ENCODE measurements around the gene TMPRSS6. TPM values are rescaled to one million over a fixed set of nuclear protein-coding genes. Genes with fewer than 3 reads are reported as not detected.

Gene TMPRSS6
- total and polyA plus RNA-seq, 2 of the 8 experiments (the other 6 are each of a cell fraction or from before 2014, with no cell fraction given): 0.02 TPM; not detected in 1

DNA sequence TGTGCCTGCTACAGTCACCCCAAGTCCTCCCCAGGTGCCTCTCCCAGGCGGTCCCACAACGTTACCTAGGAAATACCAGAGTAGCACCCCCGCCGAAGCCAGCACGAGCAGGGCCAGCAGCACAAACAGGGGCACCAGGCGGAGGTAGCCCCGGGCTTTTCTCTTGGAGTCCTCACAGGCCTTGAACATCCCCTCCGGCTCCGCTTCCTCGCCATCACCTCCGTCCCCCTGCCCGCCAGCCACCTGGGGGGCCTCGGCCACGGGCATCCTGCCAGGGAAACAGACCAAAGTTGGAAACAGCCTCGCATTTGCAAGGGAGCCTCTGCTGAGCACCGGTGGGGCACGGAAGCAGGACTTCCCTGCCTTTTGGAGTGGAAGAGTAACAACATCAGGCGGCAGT lies 6.4 kb downstream of the TMPRSS6 start (continued):
- TF ChIP-seq CHD7 (IDR thresholded peaks at IDR 0.05; ENCODE audit: insufficient replicate concordance, low read length): no peak
- TF ChIP-seq CEBPB (IDR thresholded peaks at IDR 0.05; ENCODE audit: low read depth, low read length): no peak
- no peak for TF ChIP-seq EGR1 (IDR thresholded peaks at IDR 0.05; ENCODE audit: borderline replicate concordance, low read depth, low read length)
- TF ChIP-seq, protein P1, sequence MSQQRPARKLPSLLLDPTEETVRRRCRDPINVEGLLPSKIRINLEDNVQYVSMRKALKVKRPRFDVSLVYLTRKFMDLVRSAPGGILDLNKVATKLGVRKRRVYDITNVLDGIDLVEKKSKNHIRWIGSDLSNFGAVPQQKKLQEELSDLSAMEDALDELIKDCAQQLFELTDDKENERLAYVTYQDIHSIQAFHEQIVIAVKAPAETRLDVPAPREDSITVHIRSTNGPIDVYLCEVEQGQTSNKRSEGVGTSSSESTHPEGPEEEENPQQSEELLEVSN (IDR thresholded peaks at IDR 0.05): no peak
- TF ChIP-seq KDM5A (IDR thresholded peaks at IDR 0.05; ENCODE audit: low read length): no peak
- TF ChIP-seq SIN3A (conservative IDR thresholded peaks at IDR 0.05 in 1 of 2, IDR thresholded peaks at IDR 0.05 in 1 of 2; ENCODE audit: low read depth in 1 of 2, low read length in 2 of 2): no peak
- TF ChIP-seq MAFK (IDR thresholded peaks at IDR 0.05; ENCODE audit: low read depth, low read length): no peak
